GM11168 (cell line): ENCODE data around the gene MGAT4B.

Source experiments
- in situ Hi-C: fragments of 300-500 bp; cut with MboI; formaldehyde crosslinking; loops from one replicate; pipeline ENCODE4 v1.12.0; 2022; ENCODE audit warnings: low sequenced_read_pairs; ENCODE audit not compliant: unreplicated experiment

MGAT4B gene

GRCh38 chr5:179827680-179828079 is 21.0 kb upstream of the MGAT4B start:
- in situ Hi-C loops, result no loop called here

GRCh38 chr5:179825655-179826182 is 19.1 kb upstream of the MGAT4B start:
- in situ Hi-C loops, result no loop called here

GRCh38 chr5:179824745-179825112 is 18.1 kb upstream of the MGAT4B start:
- in situ Hi-C loops, result no loop called here

GRCh38 chr5:179823937-179824744 is 17.5 kb upstream of the MGAT4B start:
- in situ Hi-C loops, result no loop called here

- in situ Hi-C loops, result no loop called here
Measured at GRCh38 chr5:179822444-179822990, 15.9 kb upstream of the MGAT4B start.

GRCh38 chr5:179822059-179822432 is 15.4 kb upstream of the MGAT4B start:
- in situ Hi-C loops, result no loop called here

GRCh38 chr5:179821298-179822058 is 14.8 kb upstream of the MGAT4B start:
- in situ Hi-C loops, result no loop called here

GRCh38 chr5:179820483-179821297 is 14.0 kb upstream of the MGAT4B start, which contains the start of gene SQSTM1:
Gene SQSTM1, plus strand, starts transcription at chr5:179820905. Its CDS starts 32 bp downstream, at chr5:179820937.
- in situ Hi-C loops, result no loop called here

GRCh38 chr5:179820127-179820482 is 13.4 kb upstream of the MGAT4B start:
- in situ Hi-C loops, result no loop called here

GRCh38 chr5:179819296-179820126 is 12.8 kb upstream of the MGAT4B start:
- in situ Hi-C loops, result no loop called here

GRCh38 chr5:179818746-179819295 is 12.2 kb upstream of the MGAT4B start:
- in situ Hi-C loops, result no loop called here

GRCh38 chr5:179817890-179818745 is 11.5 kb upstream of the MGAT4B start:
- in situ Hi-C loops, result no loop called here

GRCh38 chr5:179817470-179817840 is 10.8 kb upstream of the MGAT4B start:
- in situ Hi-C loops, result no loop called here

GRCh38 chr5:179816796-179817469 is 10.3 kb upstream of the MGAT4B start:
- in situ Hi-C loops, result no loop called here

- in situ Hi-C loops, result no loop called here
Measured at GRCh38 chr5:179816401-179816795, 9.7 kb upstream of the MGAT4B start.

- in situ Hi-C loops, result no loop called here
Measured at GRCh38 chr5:179815491-179816249, 9.0 kb upstream of the MGAT4B start.

- in situ Hi-C loops, result no loop called here
Measured at GRCh38 chr5:179814090-179814489, 7.4 kb upstream of the MGAT4B start.
